ENCODE data around the gene AAK1. TPM values are rescaled to one million over a fixed set of nuclear protein-coding genes. Genes with fewer than 3 reads are reported as not detected.

AAK1 gene
- total RNA-seq, 1 experiment from 2014 or later, result 75.8 TPM

- POLR2A ChIA-PET, result interaction anchor here (0.5 to 1.6 kb wide), 5 partner anchors 8 to 1444 kb away, joined by 3 to 23 read pairs (median 4); partner anchors contain the start of gene NFU1
- no peak for DNase-seq (ENCODE audit: unreplicated experiment)
- CTCF ChIA-PET, result interaction anchor here (0.6 to 1.2 kb wide), 4 partner anchors 28 to 249 kb away, joined by 3 read pairs; partner anchors contain the start of gene NFU1
- Mint-ChIP-seq H3K9me3 (ENCODE audit: unreplicated experiment) (no peaks in the 10 kb centered on the region), H3K27ac (ENCODE audit: low read depth, unreplicated experiment) (no peak overlapping the region), H3K27me3 (ENCODE audit: insufficient read depth, unreplicated experiment) (no peaks in the 10 kb centered on the region), H3K4me1 (ENCODE audit: insufficient read depth, unreplicated experiment) (peaks cover 14% of the 10 kb centered on the region), H3K36me3 (ENCODE audit: insufficient read depth, unreplicated experiment) (peaks cover 12% of the 10 kb centered on the region), H3K4me3 (ENCODE audit: unreplicated experiment) (no peak overlapping the region)
- intact Hi-C loops (cut with micrococcal nuclease), result no loop called here
- no peak for TF ChIP-seq CTCF (IDR thresholded peaks at IDR 0.05; ENCODE audit: unreplicated experiment)
- BruUV-seq (replicated peaks), result no TSS peak
Measured at GRCh38 chr2:69465513-69466456, 177.8 kb downstream of the AAK1 start.

- Mint-ChIP-seq H3K36me3 (ENCODE audit: insufficient read depth, unreplicated experiment) (peaks cover 12% of the 10 kb centered on the region), H3K27me3 (ENCODE audit: insufficient read depth, unreplicated experiment) (no peaks in the 10 kb centered on the region), H3K4me3 (ENCODE audit: unreplicated experiment) (no peak overlapping the region), H3K4me1 (ENCODE audit: insufficient read depth, unreplicated experiment) (peaks cover 8% of the 10 kb centered on the region), H3K27ac (ENCODE audit: low read depth, unreplicated experiment) (peak overlapping the region; percentile 84), H3K9me3 (ENCODE audit: unreplicated experiment) (no peaks in the 10 kb centered on the region)
- intact Hi-C loops (cut with micrococcal nuclease), result no loop called here
- no TSS peak for BruUV-seq (replicated peaks)
- ChIA-PET POLR2A (interaction anchor here (0.9 to 1.6 kb wide), 5 partner anchors 9 to 56 kb away, joined by 3 to 23 read pairs (median 4); partner anchors contain the start of gene NFU1), CTCF (interaction anchor here (1.2 kb wide), 2 partner anchors 28 to 30 kb away, joined by 3 read pairs; no protein-coding TSS in a partner anchor)
- DNase-seq (ENCODE audit: unreplicated experiment), result peak; percentile 69
- no peak for TF ChIP-seq CTCF (IDR thresholded peaks at IDR 0.05; ENCODE audit: unreplicated experiment)
Measured at GRCh38 chr2:69464575-69464974, 179.0 kb downstream of the AAK1 start.

GRCh38 chr2:69462780-69463179, 180.8 kb downstream of the AAK1 start:
- Mint-ChIP-seq H3K4me3 (ENCODE audit: unreplicated experiment) (no peak overlapping the region), H3K27me3 (ENCODE audit: insufficient read depth, unreplicated experiment) (no peaks in the 10 kb centered on the region), H3K36me3 (ENCODE audit: insufficient read depth, unreplicated experiment) (peaks cover 16% of the 10 kb centered on the region), H3K9me3 (ENCODE audit: unreplicated experiment) (no peaks in the 10 kb centered on the region), H3K27ac (ENCODE audit: low read depth, unreplicated experiment) (no peak overlapping the region), H3K4me1 (ENCODE audit: insufficient read depth, unreplicated experiment) (peaks cover 8% of the 10 kb centered on the region)
- no TSS peak for BruUV-seq (replicated peaks)
- TF ChIP-seq CTCF (IDR thresholded peaks at IDR 0.05; ENCODE audit: unreplicated experiment), result no peak
- intact Hi-C loops (cut with micrococcal nuclease), result no loop called here
- CTCF ChIA-PET, result interaction anchor here (0.7 to 1.2 kb wide), 4 partner anchors 10 to 262 kb away, joined by 3 to 5 read pairs (median 3); partner anchors contain the start of gene NFU1
- DNase-seq (ENCODE audit: unreplicated experiment), result no peak
- POLR2A ChIA-PET, result interaction anchor here (0.7 to 1.5 kb wide), 3 partner anchors 9 to 25 kb away, joined by 3 to 8 read pairs (median 3); partner anchors contain the start of gene NFU1

GRCh38 chr2:69461404-69461803, 182.1 kb downstream of the AAK1 start:
- DNase-seq (ENCODE audit: unreplicated experiment), result no peak
- no peak overlapping the region for H3K27ac Mint-ChIP-seq (ENCODE audit: low read depth, unreplicated experiment)
- H3K9me3 Mint-ChIP-seq (ENCODE audit: unreplicated experiment), result no peaks in the 10 kb centered on the region
- CTCF ChIA-PET, result no interaction called here
- POLR2A ChIA-PET, result no interaction called here
- intact Hi-C loops (cut with micrococcal nuclease), result no loop called here
- H3K36me3 Mint-ChIP-seq (ENCODE audit: insufficient read depth, unreplicated experiment), result peaks cover 22% of the 10 kb centered on the region
- H3K4me3 Mint-ChIP-seq (ENCODE audit: unreplicated experiment), result no peak overlapping the region
- TF ChIP-seq CTCF (IDR thresholded peaks at IDR 0.05; ENCODE audit: unreplicated experiment), result no peak
- H3K4me1 Mint-ChIP-seq (ENCODE audit: insufficient read depth, unreplicated experiment), result peaks cover 8% of the 10 kb centered on the region
- H3K27me3 Mint-ChIP-seq (ENCODE audit: insufficient read depth, unreplicated experiment), result no peaks in the 10 kb centered on the region
- BruUV-seq (replicated peaks), result no TSS peak

Data from MCF 10A (cell line).